HG02678 (cell line): ENCODE measurements around the gene RAPGEFL1.
A peak's percentile ranks its signal among the peaks of the same experiment; 100 is the strongest.
"Not testable (repeated sequence)": the region's sequence is repeated elsewhere in the genome, so short reads cannot be mapped to it uniquely, and the experiment has no call there.

Source experiments
- ATAC-seq: cut with Tn5 transposase; IDR thresholded peaks from one replicate; pipeline ENCODE4 v1.9.1; 2021; ENCODE audit warnings: mild to moderate bottlenecking, moderate library complexity; ENCODE audit not compliant: unreplicated experiment

RAPGEFL1 gene

GRCh38 chr17:40173091-40173777 lies 4.0 kb upstream of the RAPGEFL1 start:
- ATAC-seq, result no peak

GRCh38 chr17:40173778-40174135 lies 3.5 kb upstream of the RAPGEFL1 start:
- ATAC-seq, result no peak

GRCh38 chr17:40174514-40174913 lies 2.8 kb upstream of the RAPGEFL1 start:
- no peak for ATAC-seq

- ATAC-seq, result no peak
Measured at GRCh38 chr17:40175928-40176753, 1.1 kb upstream of the RAPGEFL1 start.

- no peak for ATAC-seq
Measured at GRCh38 chr17:40176754-40177110, 538 bp upstream of the RAPGEFL1 start.

GRCh38 chr17:40178021-40178601 lies 841 bp downstream of the RAPGEFL1 start:
- ATAC-seq, result no peak

GRCh38 chr17:40178660-40179059 lies 1.4 kb downstream of the RAPGEFL1 start:
- no peak for ATAC-seq

GRCh38 chr17:40179923-40180659 lies 2.8 kb downstream of the RAPGEFL1 start:
- ATAC-seq, result no peak

GRCh38 chr17:40180694-40181093 lies 3.4 kb downstream of the RAPGEFL1 start:
- ATAC-seq, result no peak

GRCh38 chr17:40181205-40181604 lies 3.9 kb downstream of the RAPGEFL1 start:
- no peak for ATAC-seq

GRCh38 chr17:40182606-40183005 lies 5.3 kb downstream of the RAPGEFL1 start:
- ATAC-seq, result no peak

GRCh38 chr17:40187238-40187637 lies 10.0 kb downstream of the RAPGEFL1 start:
- ATAC-seq, result no peak

GRCh38 chr17:40188694-40189093 lies 11.4 kb downstream of the RAPGEFL1 start:
- no peak for ATAC-seq

GRCh38 chr17:40190197-40191021 lies 13.1 kb downstream of the RAPGEFL1 start:
- ATAC-seq, result no peak

GRCh38 chr17:40191237-40192208 lies 14.3 kb downstream of the RAPGEFL1 start:
- ATAC-seq, result peak; percentile 78

- ATAC-seq, result no peak
Measured at GRCh38 chr17:40192961-40193360, 15.7 kb downstream of the RAPGEFL1 start.

- no peak for ATAC-seq
Measured at GRCh38 chr17:40194821-40195220, 17.6 kb downstream of the RAPGEFL1 start.

- ATAC-seq, result no peak
Measured at GRCh38 chr17:40197550-40197949, 20.3 kb downstream of the RAPGEFL1 start.

GRCh38 chr17:40197965-40198456 lies 20.7 kb downstream of the RAPGEFL1 start:
- not testable (repeated sequence) for ATAC-seq
